CD14-positive monocyte (primary cell): ENCODE measurements around the gene MICALL2. TPM values are rescaled to one million over a fixed set of nuclear protein-coding genes. Genes with fewer than 3 reads are reported as not detected.

ENCODE experiments used
- DNase-seq, 3 donors: peaks; one replicate each; pipeline ENCODE4 v3.0.0-alpha.2; 2011 to 2022
- H2AFZ ChIP-seq: 2 replicates; pipeline ENCODE4 v1.6.0; 2012; ENCODE audit warnings: mild to moderate bottlenecking, low read depth, low read length, inconsistent platforms; ENCODE audit not compliant: insufficient read depth, poor library complexity, severe bottlenecking
- H3K27ac ChIP-seq, 2 donors: 1 replicate in 1 of 2; 2 replicates in 1 of 2; pipeline ENCODE4 v1.5.1; 2012 to 2013; ENCODE audit warnings: low read length in 2 of 2, control low read depth in 1 of 2, inconsistent platforms in 1 of 2, low read depth in 1 of 2, mild to moderate bottlenecking in 1 of 2
- H3K27me3 ChIP-seq, 2 donors: one replicate each; pipeline versions ENCODE4 v1.6.0 to v1.6.1; 2011 to 2013; ENCODE audit warnings: low read length in 2 of 2; ENCODE audit not compliant: control insufficient read depth in 2 of 2, insufficient read depth in 2 of 2
- H3K36me3 ChIP-seq, 2 donors: replicated peaks in 1 of 2; 1 replicate in 1 of 2; 2 replicates in 1 of 2; pipeline versions ENCODE4 v1.5.1 to v1.6.1; 2012 to 2013; ENCODE audit warnings: low read length in 2 of 2, control low read depth in 1 of 2, inconsistent platforms in 1 of 2, mild to moderate bottlenecking in 1 of 2; ENCODE audit not compliant: insufficient read depth in 2 of 2, control insufficient read depth in 1 of 2
- H3K4me1 ChIP-seq, 2 donors: 1 replicate in 1 of 2; 2 replicates in 1 of 2; pipeline versions ENCODE4 v1.5.1 to v1.6.1; 2012 to 2013; ENCODE audit warnings: low read length in 2 of 2, control low read depth in 1 of 2, inconsistent platforms in 1 of 2, mild to moderate bottlenecking in 1 of 2, moderate library complexity in 1 of 2; ENCODE audit not compliant: insufficient read depth in 2 of 2, control insufficient read depth in 1 of 2
- H3K4me2 ChIP-seq: replicated peaks from 2 replicates; pipeline ENCODE3; 2012; ENCODE audit warnings: low read length, moderate library complexity, mild to moderate bottlenecking; ENCODE audit not compliant: poor library complexity, severe bottlenecking; ENCODE audit errors: extremely low read depth
- H3K4me3 ChIP-seq, 3 experiments: fragments of 200-600 bp in 1 of 3; sonication (generic) in 1 of 3; replicated peaks in 1 of 3; 1 replicate in 2 of 3; 2 replicates in 1 of 3; pipeline ENCODE4 v1.5.1; 2011 to 2013; ENCODE audit warnings: low read length in 3 of 3, mild to moderate bottlenecking in 3 of 3, control low read depth in 2 of 3, low read depth in 2 of 3, inconsistent platforms in 1 of 3, moderate library complexity in 1 of 3
- H3K79me2 ChIP-seq: 2 replicates; pipeline ENCODE4 v1.6.0; 2012; ENCODE audit warnings: mild to moderate bottlenecking, control low read depth, inconsistent platforms, low read length, moderate library complexity; ENCODE audit not compliant: insufficient read depth
- H3K9ac ChIP-seq: 2 replicates; pipeline ENCODE4 v1.6.0; 2017; ENCODE audit warnings: low read length, mild to moderate bottlenecking; ENCODE audit not compliant: insufficient read depth, poor library complexity, severe bottlenecking
- H3K9me3 ChIP-seq, 2 donors: replicated peaks in 1 of 2; 1 replicate in 1 of 2; 2 replicates in 1 of 2; pipeline versions ENCODE4 v1.5.1 to v1.6.1; 2012 to 2013; ENCODE audit warnings: low read length in 2 of 2, control low read depth in 1 of 2; ENCODE audit not compliant: control insufficient read depth in 1 of 2, insufficient read depth in 1 of 2
- H4K20me1 ChIP-seq: 2 replicates; pipeline ENCODE4 v1.6.0; 2012; ENCODE audit warnings: mild to moderate bottlenecking, low read length, control low read depth, moderate library complexity; ENCODE audit not compliant: insufficient read depth
- H3K27ac Mint-ChIP-seq, 7 donors: one replicate each; pipeline ENCODE4 v1.8.0; 2020; ENCODE audit warnings: mild to moderate bottlenecking in 7 of 7, mixed read lengths in 7 of 7, moderate library complexity in 6 of 7, inconsistent platforms in 2 of 7
- H3K27me3 Mint-ChIP-seq, 3 donors: one replicate each; pipeline ENCODE4 v1.8.0; 2021 to 2022; ENCODE audit warnings: low read depth in 3 of 3, mild to moderate bottlenecking in 3 of 3, mixed read lengths in 3 of 3, moderate library complexity in 3 of 3, inconsistent platforms in 1 of 3
- H3K36me3 Mint-ChIP-seq, 2 donors: one replicate each; pipeline ENCODE4 v1.8.0; 2020; ENCODE audit warnings: mixed read lengths in 2 of 2, inconsistent platforms in 1 of 2, mild to moderate bottlenecking in 1 of 2
- H3K4me1 Mint-ChIP-seq: one replicate; pipeline ENCODE4 v1.8.0; 2020; ENCODE audit warnings: mild to moderate bottlenecking, mixed read lengths
- H3K4me3 Mint-ChIP-seq, 2 donors: one replicate each; pipeline ENCODE4 v1.8.0; 2020; ENCODE audit warnings: mild to moderate bottlenecking in 2 of 2, mixed read lengths in 2 of 2, moderate library complexity in 1 of 2
- H3K9me3 Mint-ChIP-seq, 7 donors: one replicate each; pipeline ENCODE4 v1.8.0; 2020 to 2022; ENCODE audit warnings: mixed read lengths in 7 of 7, mild to moderate bottlenecking in 6 of 7, moderate library complexity in 6 of 7, inconsistent platforms in 2 of 7
- WGBS: methylation state at CpG from one replicate; pipeline ENCODE4 v1.1.5; 2013; ENCODE audit warnings: missing lambda C conversion rate; ENCODE audit not compliant: insufficient coverage; 5-methylcytosine and 5-hydroxymethylcytosine counted together
- intact Hi-C, 2 donors: fragments of 100-400 bp; cut with micrococcal nuclease; formaldehyde crosslinking; loops; one replicate each; pipeline versions ENCODE4 v1.15.0 to v1.15.1; 2023
- polyA plus RNA-seq, 3 donors: library from polyadenylated mRNA; depleted of rRNA in 1 of 3; unstranded in 2 of 3; stranded (reverse) in 1 of 3; fragments of 300-500 nt in 2 of 3; fragments of >200 nt in 1 of 3; fragmentation: Illumina TruSeq in 2 of 3; gene quantifications; 1 replicate in 2 of 3; 2 replicates in 1 of 3; pipeline ENCODE4 v1.2.3, GENCODE V29; 2012 to 2021
- TF ChIP-seq, protein P1 (sequence below): fragments of 200-600 bp; IDR thresholded peaks from one replicate; pipeline ENCODE4 v1.8.0; 2022; ENCODE audit warnings: antibody characterized with exemption, mild to moderate bottlenecking

Gene MICALL2
- polyA plus RNA-seq, 3 donors: 0.14 to 7.2 (median 0.72) TPM

DNA sequence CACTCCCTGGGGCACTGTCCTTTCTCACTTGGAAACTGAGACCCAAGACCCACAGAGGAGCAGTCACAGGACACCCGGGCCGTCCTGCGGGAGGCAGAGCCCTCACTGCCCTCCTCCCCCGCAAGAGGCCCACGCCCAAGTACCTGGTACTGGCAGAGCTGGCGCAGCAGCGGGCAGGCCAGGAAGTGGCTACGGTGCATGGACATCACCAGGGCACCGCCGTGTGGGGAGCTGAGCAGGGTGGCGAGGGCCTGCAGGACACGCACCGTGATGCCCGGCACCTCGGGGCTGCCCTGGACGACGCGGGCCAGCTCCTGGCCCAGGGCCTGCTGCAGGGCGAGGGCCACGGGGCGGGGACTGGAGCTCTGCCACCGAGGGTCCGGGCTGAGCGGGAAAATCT, 20.0 kb upstream of the MICALL2 start:
- Mint-ChIP-seq H3K27me3 (peaks cover 0 to 2% (median 0%) of the 10 kb centered on the region in 3 donors), H3K9me3 (peaks cover 0 to under 1% (median 0%) of the 10 kb centered on the region in 7 donors), H3K36me3 (peaks cover 41 to 79% of the 10 kb centered on the region in 2 donors), H3K27ac (no peak overlapping the region), H3K4me3 (no peak overlapping the region), H3K4me1 (no peaks in the 10 kb centered on the region)
- no peaks in the 10 kb centered on the region for H3K27me3 ChIP-seq
- H3K4me3 ChIP-seq: no peak overlapping the region
- intact Hi-C loops: no loop called here
- DNase-seq: no peak
- no peak overlapping the region for H3K9ac ChIP-seq
- no peak overlapping the region for H2AFZ ChIP-seq
- H3K4me1 ChIP-seq: no peaks in the 10 kb centered on the region
- TF ChIP-seq, protein P1, sequence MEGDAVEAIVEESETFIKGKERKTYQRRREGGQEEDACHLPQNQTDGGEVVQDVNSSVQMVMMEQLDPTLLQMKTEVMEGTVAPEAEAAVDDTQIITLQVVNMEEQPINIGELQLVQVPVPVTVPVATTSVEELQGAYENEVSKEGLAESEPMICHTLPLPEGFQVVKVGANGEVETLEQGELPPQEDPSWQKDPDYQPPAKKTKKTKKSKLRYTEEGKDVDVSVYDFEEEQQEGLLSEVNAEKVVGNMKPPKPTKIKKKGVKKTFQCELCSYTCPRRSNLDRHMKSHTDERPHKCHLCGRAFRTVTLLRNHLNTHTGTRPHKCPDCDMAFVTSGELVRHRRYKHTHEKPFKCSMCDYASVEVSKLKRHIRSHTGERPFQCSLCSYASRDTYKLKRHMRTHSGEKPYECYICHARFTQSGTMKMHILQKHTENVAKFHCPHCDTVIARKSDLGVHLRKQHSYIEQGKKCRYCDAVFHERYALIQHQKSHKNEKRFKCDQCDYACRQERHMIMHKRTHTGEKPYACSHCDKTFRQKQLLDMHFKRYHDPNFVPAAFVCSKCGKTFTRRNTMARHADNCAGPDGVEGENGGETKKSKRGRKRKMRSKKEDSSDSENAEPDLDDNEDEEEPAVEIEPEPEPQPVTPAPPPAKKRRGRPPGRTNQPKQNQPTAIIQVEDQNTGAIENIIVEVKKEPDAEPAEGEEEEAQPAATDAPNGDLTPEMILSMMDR: no peak
- peaks cover 5% of the 10 kb centered on the region for H4K20me1 ChIP-seq
- no peak overlapping the region for H3K4me2 ChIP-seq
- peaks cover 93 to 99% of the 10 kb centered on the region in 2 donors for H3K36me3 ChIP-seq
- H3K9me3 ChIP-seq: no peaks in the 10 kb centered on the region
- H3K79me2 ChIP-seq: no peaks in the 10 kb centered on the region
- WGBS: 94% methylated on average over 24 of the region's 24 CpGs
- H3K27ac ChIP-seq: no peak overlapping the region

DNA sequence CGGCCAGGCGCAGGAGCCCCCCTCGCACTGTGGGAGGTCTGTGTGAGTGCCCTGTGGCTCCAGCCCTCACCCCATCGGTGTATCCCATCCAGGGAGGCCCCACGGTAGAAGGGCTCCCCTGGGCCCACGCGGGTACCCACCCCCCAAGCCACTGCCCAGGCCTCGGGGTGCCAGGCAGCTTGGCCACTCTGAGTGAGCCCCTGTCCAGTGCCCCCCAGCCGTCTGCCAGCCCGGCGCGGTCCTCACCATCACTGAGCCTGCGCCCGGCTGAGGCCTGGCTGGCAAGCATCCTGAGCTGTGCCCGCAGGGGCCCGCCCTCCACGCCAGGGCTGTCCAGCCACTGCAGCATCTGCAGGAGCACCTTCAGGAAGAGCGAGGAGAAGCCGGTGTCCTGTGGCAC, 19.2 kb upstream of the MICALL2 start:
- Histone ChIP-seq H3K9me3 (no peaks in the 10 kb centered on the region), H3K27ac (no peak overlapping the region), H3K79me2 (no peaks in the 10 kb centered on the region), H3K9ac (no peak overlapping the region), H3K27me3 (no peaks in the 10 kb centered on the region), H3K36me3 (peaks cover 90 to 96% of the 10 kb centered on the region in 2 donors), H3K4me1 (no peaks in the 10 kb centered on the region), H4K20me1 (peaks cover 12% of the 10 kb centered on the region), H2AFZ (no peak overlapping the region), H3K4me3 (no peak overlapping the region), H3K4me2 (no peak overlapping the region)
- Mint-ChIP-seq H3K27me3 (peaks cover 0 to 2% (median 0%) of the 10 kb centered on the region in 3 donors), H3K4me3 (no peak overlapping the region), H3K9me3 (no peaks in the 10 kb centered on the region), H3K27ac (no peak overlapping the region), H3K36me3 (peaks cover 34 to 77% of the 10 kb centered on the region in 2 donors), H3K4me1 (no peaks in the 10 kb centered on the region)
- WGBS: 93% methylated on average over 19 of the region's 19 CpGs
- intact Hi-C loops: no loop called here
- no peak for DNase-seq
- TF ChIP-seq, protein P1: no peak
